Liver (tissue), 3 donors: ENCODE measurements around the gene CELF1.

ENCODE experiments used
- ATF3 ChIP-seq: IDR thresholded peaks from 2 replicates; pipeline ENCODE4 v1.6.1; 2016; ENCODE audit warnings: antibody characterized with exemption
- GABPA ChIP-seq, 2 donors: IDR thresholded peaks in 1 of 2; conservative IDR thresholded peaks in 1 of 2; 2 replicates each; pipeline ENCODE4 v1.6.1; 2016; ENCODE audit warnings: antibody characterized with exemption in 2 of 2, mild to moderate bottlenecking in 1 of 2, moderate library complexity in 1 of 2
- HNF4G ChIP-seq: IDR thresholded peaks from 2 replicates; pipeline ENCODE4 v1.6.1; 2016; ENCODE audit warnings: antibody characterized with exemption
- JUND ChIP-seq, 2 donors: IDR thresholded peaks; 2 replicates each; pipeline ENCODE4 v1.6.1; 2016; ENCODE audit warnings: antibody characterized with exemption in 2 of 2
- SP1 ChIP-seq: IDR thresholded peaks from 2 replicates; pipeline ENCODE4 v1.6.1; 2018; ENCODE audit warnings: antibody characterized with exemption, mild to moderate bottlenecking
- YY1 ChIP-seq: IDR thresholded peaks from 2 replicates; pipeline ENCODE4 v1.6.1; 2016; ENCODE audit warnings: antibody characterized with exemption, mild to moderate bottlenecking
- TF ChIP-seq, protein P1 (sequence below): fragments of 150-350 bp; IDR thresholded peaks from 2 replicates; pipeline ENCODE4 v1.5.1; 2017; ENCODE audit warnings: improper control_type of control experiment, low read depth, low read length; ENCODE audit not compliant: missing input control
- donor health status: healthy.
- donor health status: healthy.

GRCh38 chr11:47583844-47584243 is 30.9 kb upstream of the CELF1 start:
- TF ChIP-seq, protein P1, sequence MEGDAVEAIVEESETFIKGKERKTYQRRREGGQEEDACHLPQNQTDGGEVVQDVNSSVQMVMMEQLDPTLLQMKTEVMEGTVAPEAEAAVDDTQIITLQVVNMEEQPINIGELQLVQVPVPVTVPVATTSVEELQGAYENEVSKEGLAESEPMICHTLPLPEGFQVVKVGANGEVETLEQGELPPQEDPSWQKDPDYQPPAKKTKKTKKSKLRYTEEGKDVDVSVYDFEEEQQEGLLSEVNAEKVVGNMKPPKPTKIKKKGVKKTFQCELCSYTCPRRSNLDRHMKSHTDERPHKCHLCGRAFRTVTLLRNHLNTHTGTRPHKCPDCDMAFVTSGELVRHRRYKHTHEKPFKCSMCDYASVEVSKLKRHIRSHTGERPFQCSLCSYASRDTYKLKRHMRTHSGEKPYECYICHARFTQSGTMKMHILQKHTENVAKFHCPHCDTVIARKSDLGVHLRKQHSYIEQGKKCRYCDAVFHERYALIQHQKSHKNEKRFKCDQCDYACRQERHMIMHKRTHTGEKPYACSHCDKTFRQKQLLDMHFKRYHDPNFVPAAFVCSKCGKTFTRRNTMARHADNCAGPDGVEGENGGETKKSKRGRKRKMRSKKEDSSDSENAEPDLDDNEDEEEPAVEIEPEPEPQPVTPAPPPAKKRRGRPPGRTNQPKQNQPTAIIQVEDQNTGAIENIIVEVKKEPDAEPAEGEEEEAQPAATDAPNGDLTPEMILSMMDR, result no peak
- TF ChIP-seq JUND (IDR thresholded peaks at IDR 0.05) (no peak), GABPA (IDR thresholded peaks at IDR 0.05 in 1 of 2, conservative IDR thresholded peaks at IDR 0.05 in 1 of 2) (no peak), SP1 (no peak), HNF4G (no peak), YY1 (no peak), ATF3 (no peak)
